ENCODE results near the gene ITPR1.

DNA sequence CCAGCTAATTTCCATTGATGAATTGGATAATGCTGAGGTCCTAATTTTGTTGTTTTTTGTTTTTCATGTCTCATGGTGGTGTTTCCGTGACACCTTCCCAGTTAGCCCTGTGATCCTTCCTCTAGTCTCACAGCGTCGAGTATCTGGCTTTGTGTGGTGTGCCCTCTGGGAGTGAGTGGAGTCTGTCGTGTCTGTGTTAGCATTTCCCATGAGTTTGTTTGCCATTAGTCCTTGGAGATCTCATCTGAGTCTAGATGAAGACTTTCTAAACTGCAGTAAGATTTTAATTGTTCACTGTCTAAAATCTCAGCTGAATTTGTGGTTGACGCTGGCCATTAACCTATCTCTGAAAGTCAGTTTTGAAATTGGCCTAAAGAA, 224.2 kb downstream of the ITPR1 start:
- TF ChIP-seq MXI1 (conservative IDR thresholded peaks at IDR 0.05; ENCODE audit: poor library complexity, severe bottlenecking) = no peak
- TF ChIP-seq, protein P1, sequence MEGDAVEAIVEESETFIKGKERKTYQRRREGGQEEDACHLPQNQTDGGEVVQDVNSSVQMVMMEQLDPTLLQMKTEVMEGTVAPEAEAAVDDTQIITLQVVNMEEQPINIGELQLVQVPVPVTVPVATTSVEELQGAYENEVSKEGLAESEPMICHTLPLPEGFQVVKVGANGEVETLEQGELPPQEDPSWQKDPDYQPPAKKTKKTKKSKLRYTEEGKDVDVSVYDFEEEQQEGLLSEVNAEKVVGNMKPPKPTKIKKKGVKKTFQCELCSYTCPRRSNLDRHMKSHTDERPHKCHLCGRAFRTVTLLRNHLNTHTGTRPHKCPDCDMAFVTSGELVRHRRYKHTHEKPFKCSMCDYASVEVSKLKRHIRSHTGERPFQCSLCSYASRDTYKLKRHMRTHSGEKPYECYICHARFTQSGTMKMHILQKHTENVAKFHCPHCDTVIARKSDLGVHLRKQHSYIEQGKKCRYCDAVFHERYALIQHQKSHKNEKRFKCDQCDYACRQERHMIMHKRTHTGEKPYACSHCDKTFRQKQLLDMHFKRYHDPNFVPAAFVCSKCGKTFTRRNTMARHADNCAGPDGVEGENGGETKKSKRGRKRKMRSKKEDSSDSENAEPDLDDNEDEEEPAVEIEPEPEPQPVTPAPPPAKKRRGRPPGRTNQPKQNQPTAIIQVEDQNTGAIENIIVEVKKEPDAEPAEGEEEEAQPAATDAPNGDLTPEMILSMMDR (IDR thresholded peaks at IDR 0.05; ENCODE audit: poor library complexity, severe bottlenecking) = no peak
- TF ChIP-seq EZH2 (IDR thresholded peaks at IDR 0.05; ENCODE audit: borderline replicate concordance, insufficient read depth, low read length, poor library complexity, severe bottlenecking) = no peak
- TF ChIP-seq, protein P2, sequence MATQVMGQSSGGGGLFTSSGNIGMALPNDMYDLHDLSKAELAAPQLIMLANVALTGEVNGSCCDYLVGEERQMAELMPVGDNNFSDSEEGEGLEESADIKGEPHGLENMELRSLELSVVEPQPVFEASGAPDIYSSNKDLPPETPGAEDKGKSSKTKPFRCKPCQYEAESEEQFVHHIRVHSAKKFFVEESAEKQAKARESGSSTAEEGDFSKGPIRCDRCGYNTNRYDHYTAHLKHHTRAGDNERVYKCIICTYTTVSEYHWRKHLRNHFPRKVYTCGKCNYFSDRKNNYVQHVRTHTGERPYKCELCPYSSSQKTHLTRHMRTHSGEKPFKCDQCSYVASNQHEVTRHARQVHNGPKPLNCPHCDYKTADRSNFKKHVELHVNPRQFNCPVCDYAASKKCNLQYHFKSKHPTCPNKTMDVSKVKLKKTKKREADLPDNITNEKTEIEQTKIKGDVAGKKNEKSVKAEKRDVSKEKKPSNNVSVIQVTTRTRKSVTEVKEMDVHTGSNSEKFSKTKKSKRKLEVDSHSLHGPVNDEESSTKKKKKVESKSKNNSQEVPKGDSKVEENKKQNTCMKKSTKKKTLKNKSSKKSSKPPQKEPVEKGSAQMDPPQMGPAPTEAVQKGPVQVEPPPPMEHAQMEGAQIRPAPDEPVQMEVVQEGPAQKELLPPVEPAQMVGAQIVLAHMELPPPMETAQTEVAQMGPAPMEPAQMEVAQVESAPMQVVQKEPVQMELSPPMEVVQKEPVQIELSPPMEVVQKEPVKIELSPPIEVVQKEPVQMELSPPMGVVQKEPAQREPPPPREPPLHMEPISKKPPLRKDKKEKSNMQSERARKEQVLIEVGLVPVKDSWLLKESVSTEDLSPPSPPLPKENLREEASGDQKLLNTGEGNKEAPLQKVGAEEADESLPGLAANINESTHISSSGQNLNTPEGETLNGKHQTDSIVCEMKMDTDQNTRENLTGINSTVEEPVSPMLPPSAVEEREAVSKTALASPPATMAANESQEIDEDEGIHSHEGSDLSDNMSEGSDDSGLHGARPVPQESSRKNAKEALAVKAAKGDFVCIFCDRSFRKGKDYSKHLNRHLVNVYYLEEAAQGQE (IDR thresholded peaks at IDR 0.05; ENCODE audit: borderline replicate concordance) = no peak
- TF ChIP-seq POLR2AphosphoS5 (IDR thresholded peaks at IDR 0.05) = no peak
- TF ChIP-seq RAD21 (conservative IDR thresholded peaks at IDR 0.05) = no peak
- no peak for TF ChIP-seq SMC3 (conservative IDR thresholded peaks at IDR 0.05; ENCODE audit: poor library complexity)

All from neural cell (in vitro differentiated cells).